HG03060 (cell line): ENCODE measurements around the gene TMEM45B.
"Not testable (repeated sequence)": the region's sequence is repeated elsewhere in the genome, so short reads cannot be mapped to it uniquely, and the experiment has no call there.

Experiments used
- ATAC-seq: cut with Tn5 transposase; IDR thresholded peaks from one replicate; pipeline ENCODE4 v1.9.1; 2021; ENCODE audit warnings: low read depth, moderate number of reproducible peaks; ENCODE audit not compliant: unreplicated experiment

Gene TMEM45B

GRCh38 chr11:129815596-129816461, at the start of gene TMEM45B:
Gene TMEM45B (plus strand): TSS chr11:129815848. CDS start chr11:129852483, 36,635 bp downstream.
- ATAC-seq, result no peak

GRCh38 chr11:129766898-129767604, 48.6 kb upstream of the TMEM45B start:
- ATAC-seq, result no peak

GRCh38 chr11:129767827-129768226, 47.8 kb upstream of the TMEM45B start:
- ATAC-seq, result no peak

GRCh38 chr11:129768356-129768755, 47.3 kb upstream of the TMEM45B start:
- no peak for ATAC-seq

- ATAC-seq, result no peak
Measured at GRCh38 chr11:129769059-129769458, 46.6 kb upstream of the TMEM45B start.

- no peak for ATAC-seq
Measured at GRCh38 chr11:129770993-129771392, 44.7 kb upstream of the TMEM45B start.

- ATAC-seq, result not testable (repeated sequence)
Measured at GRCh38 chr11:129771456-129771855, 44.2 kb upstream of the TMEM45B start.

GRCh38 chr11:129778877-129779276, 36.8 kb upstream of the TMEM45B start:
- no peak for ATAC-seq

- no peak for ATAC-seq
Measured at GRCh38 chr11:129779342-129779741, 36.3 kb upstream of the TMEM45B start.

GRCh38 chr11:129785383-129786111, 30.1 kb upstream of the TMEM45B start:
- no peak for ATAC-seq

GRCh38 chr11:129786112-129786416, 29.6 kb upstream of the TMEM45B start:
- not testable (repeated sequence) for ATAC-seq

GRCh38 chr11:129787532-129788155, 28.0 kb upstream of the TMEM45B start:
- no peak for ATAC-seq

GRCh38 chr11:129788278-129788677, 27.4 kb upstream of the TMEM45B start:
- no peak for ATAC-seq

- no peak for ATAC-seq
Measured at GRCh38 chr11:129790106-129790505, 25.5 kb upstream of the TMEM45B start.

GRCh38 chr11:129791515-129791914, 24.1 kb upstream of the TMEM45B start:
- ATAC-seq, result no peak

GRCh38 chr11:129792663-129793062, 23.0 kb upstream of the TMEM45B start:
- ATAC-seq, result no peak

GRCh38 chr11:129795089-129795488, 20.6 kb upstream of the TMEM45B start:
- ATAC-seq, result no peak

GRCh38 chr11:129798212-129798611, 17.4 kb upstream of the TMEM45B start:
- no peak for ATAC-seq

GRCh38 chr11:129800162-129800561, 15.5 kb upstream of the TMEM45B start:
- ATAC-seq, result not testable (repeated sequence)

GRCh38 chr11:129800655-129801054, 15.0 kb upstream of the TMEM45B start:
- ATAC-seq, result no peak

- no peak for ATAC-seq
Measured at GRCh38 chr11:129803533-129803932, 12.1 kb upstream of the TMEM45B start.
